HG02973 (cell line): ENCODE data around the gene C19orf81.

Experiments used
- ATAC-seq: cut with Tn5 transposase; IDR thresholded peaks from one replicate; pipeline ENCODE4 v1.9.1; 2021; ENCODE audit warnings: moderate library complexity; ENCODE audit not compliant: unreplicated experiment

The C19orf81 gene

GRCh38 chr19:50658441-50659317 lies 9.4 kb downstream of the C19orf81 start:
- no peak for ATAC-seq

GRCh38 chr19:50659318-50660087 lies 10.3 kb downstream of the C19orf81 start:
- ATAC-seq, result no peak

- ATAC-seq, result no peak
These were observed 10.8 kb downstream of the C19orf81 start for GRCh38 chr19:50660088-50660366.

- ATAC-seq, result no peak
These were observed 11.8 kb downstream of the C19orf81 start for GRCh38 chr19:50661023-50661422.

- ATAC-seq, result no peak
These were observed 12.8 kb downstream of the C19orf81 start for GRCh38 chr19:50661766-50662650.

GRCh38 chr19:50662651-50663481 lies 13.6 kb downstream of the C19orf81 start:
- no peak for ATAC-seq

- ATAC-seq, result no peak
These were observed 14.2 kb downstream of the C19orf81 start for GRCh38 chr19:50663482-50663790.

- no peak for ATAC-seq
These were observed 15.0 kb downstream of the C19orf81 start for GRCh38 chr19:50664204-50664603.

- ATAC-seq, result no peak
These were observed 17.3 kb downstream of the C19orf81 start for GRCh38 chr19:50666346-50667176.

GRCh38 chr19:50667177-50667758 lies 18.0 kb downstream of the C19orf81 start:
- no peak for ATAC-seq

- no peak for ATAC-seq
These were observed 18.6 kb downstream of the C19orf81 start for GRCh38 chr19:50667759-50668231.

GRCh38 chr19:50668416-50668815 lies 19.2 kb downstream of the C19orf81 start:
- ATAC-seq, result no peak

GRCh38 chr19:50668879-50669278 lies 19.6 kb downstream of the C19orf81 start:
- ATAC-seq, result no peak

GRCh38 chr19:50669302-50670101 lies 20.3 kb downstream of the C19orf81 start:
- no peak for ATAC-seq

GRCh38 chr19:50670102-50670380 lies 20.8 kb downstream of the C19orf81 start:
- no peak for ATAC-seq

GRCh38 chr19:50673118-50673517 lies 23.9 kb downstream of the C19orf81 start:
- ATAC-seq, result no peak

- no peak for ATAC-seq
These were observed 27.5 kb downstream of the C19orf81 start for GRCh38 chr19:50676625-50677197.

- ATAC-seq, result no peak
These were observed 28.4 kb downstream of the C19orf81 start for GRCh38 chr19:50677636-50678035.
